ENCODE results near the gene MAPK12. TPM values are rescaled to one million over a fixed set of nuclear protein-coding genes. Genes with fewer than 3 reads are reported as not detected.
"Not testable (repeated sequence)": the region's sequence is repeated elsewhere in the genome, so short reads cannot be mapped to it uniquely, and the experiment has no call there.

MAPK12 gene
- total RNA-seq, 2 experiments from 2014 or later: 12.3 to 12.4 TPM

- H3K9me3 Mint-ChIP-seq; DNase-seq; H3K27ac Mint-ChIP-seq; H3K4me3 Mint-ChIP-seq; H3K27me3 Mint-ChIP-seq (ENCODE audit: low read depth): not testable (repeated sequence)
- Mint-ChIP-seq H3K4me1 (ENCODE audit: low read depth) (peaks cover 21% of the 10 kb centered on the region), H3K36me3 (ENCODE audit: low read depth) (peaks cover 15% of the 10 kb centered on the region)
- intact Hi-C loops (cut with micrococcal nuclease): loop anchor here (5.0 kb wide), 1 partner anchor 273 kb away; no protein-coding TSS in a partner anchor
- CTCF ChIA-PET: interaction anchor here (2.2 kb wide), 1 partner anchor 14 kb away, joined by 8 read pairs; no protein-coding TSS in a partner anchor
Measured at GRCh38 chr22:50204998-50205397, 56.5 kb downstream of the MAPK12 start.

- intact Hi-C loops (cut with micrococcal nuclease): loop anchor here (5.0 kb wide), 1 partner anchor 272 kb away; no protein-coding TSS in a partner anchor
- H3K27ac Mint-ChIP-seq: no peak overlapping the region
- CTCF ChIA-PET: interaction anchor here (2.2 kb wide), 1 partner anchor 14 kb away, joined by 8 read pairs; no protein-coding TSS in a partner anchor
Measured at GRCh38 chr22:50204571-50204970, 56.9 kb downstream of the MAPK12 start.

DNA sequence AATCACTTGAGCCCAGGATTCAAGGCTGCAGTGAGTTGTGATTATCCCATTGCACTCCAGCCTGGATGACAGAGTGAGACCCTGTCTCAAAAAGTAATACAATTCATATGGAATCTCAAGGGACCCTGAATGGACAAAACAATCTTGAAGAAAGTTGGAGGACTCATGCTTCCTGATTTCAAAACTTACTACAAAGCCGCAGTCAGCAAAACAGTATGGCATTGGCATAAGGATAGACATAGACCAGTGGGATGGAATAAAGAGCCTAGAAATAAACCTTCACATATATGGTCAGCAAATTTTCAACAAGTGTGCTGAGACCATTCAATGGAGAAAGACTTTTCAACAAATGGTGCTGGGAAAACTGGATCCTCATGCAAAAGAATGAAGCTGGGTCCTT is 58.2 kb downstream of the MAPK12 start:
- Mint-ChIP-seq H3K4me3 (no peak overlapping the region), H3K36me3 (ENCODE audit: low read depth) (peaks cover 12% of the 10 kb centered on the region), H3K27ac (no peak overlapping the region), H3K9me3 (no peaks in the 10 kb centered on the region), H3K27me3 (ENCODE audit: low read depth) (no peaks in the 10 kb centered on the region), H3K4me1 (ENCODE audit: low read depth) (peaks cover 22% of the 10 kb centered on the region)
- intact Hi-C loops (cut with micrococcal nuclease): loop anchor here (5.0 kb wide), 1 partner anchor 271 kb away; no protein-coding TSS in a partner anchor
- DNase-seq: no peak
- CTCF ChIA-PET: no interaction called here

More at GRCh38 chr22:50204571-50204970, 56.9 kb downstream of the MAPK12 start:
- Mint-ChIP-seq H3K36me3 (ENCODE audit: low read depth) (peaks cover 12% of the 10 kb centered on the region), H3K9me3 (no peaks in the 10 kb centered on the region), H3K27me3 (ENCODE audit: low read depth) (no peaks in the 10 kb centered on the region), H3K4me3 (no peak overlapping the region), H3K4me1 (ENCODE audit: low read depth) (peaks cover 19% of the 10 kb centered on the region)
- no peak for DNase-seq

Other genes starting within 250 kb of the MAPK12 start
- under 1 TPM; 0.12 to 0.15 TPM for gene IL17REL, start 248.9 kb downstream of the MAPK12 start, total RNA-seq
- gene TTLL8, start 203.4 kb downstream of the MAPK12 start, total RNA-seq: not detected
- gene MLC1, start 176.3 kb downstream of the MAPK12 start, total RNA-seq: under 1 TPM in 1 of 2 experiments, not detected in 1; 0.05 TPM
- not detected for gene MOV10L1, start 171.7 kb downstream of the MAPK12 start, total RNA-seq
- gene PANX2, start 91.0 kb downstream of the MAPK12 start, total RNA-seq: 1 to 10 TPM; 1.2 to 1.7 TPM
- gene TRABD, start 75.8 kb downstream of the MAPK12 start, total RNA-seq: 10 to 100 TPM; 61.0 to 62.8 TPM
- 10 to 100 TPM; 16.5 to 16.7 TPM for gene SELENOO, start 60.7 kb downstream of the MAPK12 start, total RNA-seq
- 10 to 100 TPM; 44.5 to 47.8 TPM for gene TUBGCP6, start 16.7 kb downstream of the MAPK12 start, total RNA-seq
- gene HDAC10, start 10.4 kb downstream of the MAPK12 start, total RNA-seq: 10 to 100 TPM; 35.4 to 38.0 TPM
- gene MAPK11, start 8.7 kb upstream of the MAPK12 start, total RNA-seq: 10 to 100 TPM; 17.5 to 17.9 TPM
- gene PLXNB2, start 46.0 kb upstream of the MAPK12 start, total RNA-seq: 10 to 100 TPM in 1 of 2 experiments, 1 to 10 TPM in 1; 9.8 to 10.4 TPM
- gene DENND6B, start 65.3 kb upstream of the MAPK12 start, total RNA-seq: 1 to 10 TPM; 1.8 to 2.1 TPM
- gene PPP6R2, start 81.6 kb upstream of the MAPK12 start, total RNA-seq: 10 to 100 TPM; 33.7 to 34.7 TPM
- 100 to 1,000 TPM; 100 TPM for gene SBF1, start 213.4 kb upstream of the MAPK12 start, total RNA-seq
- gene ADM2, start 219.9 kb upstream of the MAPK12 start, total RNA-seq: 1 to 10 TPM; 7.5 to 8.3 TPM
- under 1 TPM in 1 of 2 experiments, not detected in 1; 0.31 TPM for gene MIOX, start 225.2 kb upstream of the MAPK12 start, total RNA-seq
- gene LMF2, start 246.0 kb upstream of the MAPK12 start, total RNA-seq: 10 to 100 TPM; 41.4 to 42.0 TPM
- gene NCAPH2, start 246.5 kb upstream of the MAPK12 start, total RNA-seq: 100 to 1,000 TPM; 104 to 115 TPM